GM12801 (cell line): ENCODE data around the gene GRB14.

ENCODE experiments used
- CTCF ChIP-seq: IDR thresholded peaks from one replicate; pipeline ENCODE4 v1.5.1; 2011; ENCODE audit warnings: control low read depth; ENCODE audit not compliant: insufficient read length; ENCODE audit errors: extremely low read depth

The GRB14 gene

GRCh38 chr2:164495491-164496223, 125.6 kb downstream of the GRB14 start:
- no peak for TF ChIP-seq CTCF

- TF ChIP-seq CTCF = no peak
These were observed 135.7 kb downstream of the GRB14 start for GRCh38 chr2:164485541-164485940.

- TF ChIP-seq CTCF = no peak
These were observed 141.8 kb downstream of the GRB14 start for GRCh38 chr2:164479460-164479859.

GRCh38 chr2:164478205-164478604, 143.1 kb downstream of the GRB14 start:
- TF ChIP-seq CTCF = no peak

GRCh38 chr2:164474873-164475272, 146.4 kb downstream of the GRB14 start:
- no peak for TF ChIP-seq CTCF

GRCh38 chr2:164473021-164473420, 148.3 kb downstream of the GRB14 start:
- no peak for TF ChIP-seq CTCF

- TF ChIP-seq CTCF = no peak
These were observed 156.9 kb downstream of the GRB14 start for GRCh38 chr2:164464376-164464775.

- no peak for TF ChIP-seq CTCF
These were observed 162.5 kb downstream of the GRB14 start for GRCh38 chr2:164458792-164459191.
